Measurements from ENCODE around the gene HDAC4.

HDAC4 gene

DNA sequence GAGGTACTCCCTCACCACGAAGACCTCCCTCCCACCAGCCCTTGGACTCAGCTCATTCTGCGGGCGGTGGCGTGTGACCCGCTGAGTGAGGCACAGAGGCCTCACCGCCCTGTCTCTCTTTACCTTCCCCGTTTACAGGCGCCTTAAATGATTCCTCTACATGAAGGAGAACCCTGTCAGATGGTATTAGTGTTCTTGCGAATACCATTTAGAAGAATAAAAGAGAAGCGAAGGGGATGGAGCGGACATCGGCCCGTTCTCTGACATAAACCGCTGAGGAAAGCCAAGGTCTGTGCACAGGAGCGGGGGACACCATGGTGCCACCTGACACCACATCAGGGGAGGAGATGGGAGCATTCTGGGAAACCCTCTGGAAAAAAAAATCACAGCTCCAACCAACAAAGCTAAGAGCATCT lies 179.8 kb downstream of the HDAC4 start:
- Histone ChIP-seq H3K4me1 (ENCODE audit: control insufficient read depth in 2 of 2, insufficient read depth in 2 of 2, low read length in 2 of 2) (peaks cover 21 to 37% of the 10 kb centered on the region in 2 donors), H3K9ac (ENCODE audit: low read depth in 1 of 2, low read length in 2 of 2) (no peak overlapping the region)

GRCh38 chr2:239220341-239220740 lies 180.5 kb downstream of the HDAC4 start:
- H3K36me3 ChIP-seq (ENCODE audit: control insufficient read depth in 2 of 2, insufficient read depth in 2 of 2, low read length in 2 of 2) = no peaks in the 10 kb centered on the region
- peaks cover 21 to 32% of the 10 kb centered on the region in 2 donors for H3K4me1 ChIP-seq (ENCODE audit: control insufficient read depth in 2 of 2, insufficient read depth in 2 of 2, low read length in 2 of 2)
- H3K9me3 ChIP-seq (ENCODE audit: control insufficient read depth in 2 of 2, low read length in 2 of 2) = no peaks in the 10 kb centered on the region
- H3K27ac ChIP-seq (ENCODE audit: low read depth in 2 of 2, low read length in 2 of 2) = no peak overlapping the region
- H3K4me3 ChIP-seq (ENCODE audit: low read length in 2 of 2) = no peak overlapping the region
- H3K27me3 ChIP-seq (ENCODE audit: control insufficient read depth in 2 of 2, insufficient read depth in 2 of 2, low read length in 2 of 2) = no peaks in the 10 kb centered on the region
- H3K9ac ChIP-seq (ENCODE audit: low read depth in 1 of 2, low read length in 2 of 2) = no peak overlapping the region

More for the DNA sequence above, 179.8 kb downstream of the HDAC4 start:
- Histone ChIP-seq H3K27ac (ENCODE audit: low read depth in 2 of 2, low read length in 2 of 2) (peak overlapping the region; percentile 19 to 68), H3K36me3 (ENCODE audit: control insufficient read depth in 2 of 2, insufficient read depth in 2 of 2, low read length in 2 of 2) (no peaks in the 10 kb centered on the region), H3K27me3 (ENCODE audit: control insufficient read depth in 2 of 2, insufficient read depth in 2 of 2, low read length in 2 of 2) (no peaks in the 10 kb centered on the region), H3K4me3 (ENCODE audit: low read length in 2 of 2) (no peak overlapping the region), H3K9me3 (ENCODE audit: control insufficient read depth in 2 of 2, low read length in 2 of 2) (no peaks in the 10 kb centered on the region)

- H3K4me3 ChIP-seq (ENCODE audit: low read length in 2 of 2) = no peak overlapping the region
- H3K4me1 ChIP-seq (ENCODE audit: control insufficient read depth in 2 of 2, insufficient read depth in 2 of 2, low read length in 2 of 2) = peaks cover 5 to 8% of the 10 kb centered on the region in 2 donors
- H3K27ac ChIP-seq (ENCODE audit: low read depth in 2 of 2, low read length in 2 of 2) = no peak overlapping the region
- H3K9ac ChIP-seq (ENCODE audit: low read depth in 1 of 2, low read length in 2 of 2) = no peak overlapping the region
- H3K27me3 ChIP-seq (ENCODE audit: control insufficient read depth in 2 of 2, insufficient read depth in 2 of 2, low read length in 2 of 2) = no peaks in the 10 kb centered on the region
- no peaks in the 10 kb centered on the region for H3K36me3 ChIP-seq (ENCODE audit: control insufficient read depth in 2 of 2, insufficient read depth in 2 of 2, low read length in 2 of 2)
- no peaks in the 10 kb centered on the region for H3K9me3 ChIP-seq (ENCODE audit: control insufficient read depth in 2 of 2, low read length in 2 of 2)
Measured at GRCh38 chr2:239216614-239217273, 184.1 kb downstream of the HDAC4 start.

GRCh38 chr2:239215988-239216613 lies 184.7 kb downstream of the HDAC4 start:
- H3K9me3 ChIP-seq (ENCODE audit: control insufficient read depth in 2 of 2, low read length in 2 of 2) = no peaks in the 10 kb centered on the region
- H3K9ac ChIP-seq (ENCODE audit: low read depth in 1 of 2, low read length in 2 of 2) = no peak overlapping the region
- peaks cover 3 to 10% of the 10 kb centered on the region in 2 donors for H3K4me1 ChIP-seq (ENCODE audit: control insufficient read depth in 2 of 2, insufficient read depth in 2 of 2, low read length in 2 of 2)
- H3K36me3 ChIP-seq (ENCODE audit: control insufficient read depth in 2 of 2, insufficient read depth in 2 of 2, low read length in 2 of 2) = no peaks in the 10 kb centered on the region
- H3K27ac ChIP-seq (ENCODE audit: low read depth in 2 of 2, low read length in 2 of 2) = no peak overlapping the region
- no peaks in the 10 kb centered on the region for H3K27me3 ChIP-seq (ENCODE audit: control insufficient read depth in 2 of 2, insufficient read depth in 2 of 2, low read length in 2 of 2)
- H3K4me3 ChIP-seq (ENCODE audit: low read length in 2 of 2) = no peak overlapping the region

GRCh38 chr2:239215136-239215925 lies 185.5 kb downstream of the HDAC4 start:
- Histone ChIP-seq H3K9me3 (ENCODE audit: control insufficient read depth in 2 of 2, low read length in 2 of 2) (no peaks in the 10 kb centered on the region), H3K27me3 (ENCODE audit: control insufficient read depth in 2 of 2, insufficient read depth in 2 of 2, low read length in 2 of 2) (no peaks in the 10 kb centered on the region), H3K9ac (ENCODE audit: low read depth in 1 of 2, low read length in 2 of 2) (no peak overlapping the region), H3K4me1 (ENCODE audit: control insufficient read depth in 2 of 2, insufficient read depth in 2 of 2, low read length in 2 of 2) (peaks cover 0 to 10% of the 10 kb centered on the region in 2 donors), H3K4me3 (ENCODE audit: low read length in 2 of 2) (no peak overlapping the region), H3K36me3 (ENCODE audit: control insufficient read depth in 2 of 2, insufficient read depth in 2 of 2, low read length in 2 of 2) (no peaks in the 10 kb centered on the region), H3K27ac (ENCODE audit: low read depth in 2 of 2, low read length in 2 of 2) (no peak overlapping the region)

- Histone ChIP-seq H3K4me3 (ENCODE audit: low read length in 2 of 2) (no peak overlapping the region), H3K27me3 (ENCODE audit: control insufficient read depth in 2 of 2, insufficient read depth in 2 of 2, low read length in 2 of 2) (no peaks in the 10 kb centered on the region), H3K36me3 (ENCODE audit: control insufficient read depth in 2 of 2, insufficient read depth in 2 of 2, low read length in 2 of 2) (no peaks in the 10 kb centered on the region), H3K9ac (ENCODE audit: low read depth in 1 of 2, low read length in 2 of 2) (no peak overlapping the region), H3K4me1 (ENCODE audit: control insufficient read depth in 2 of 2, insufficient read depth in 2 of 2, low read length in 2 of 2) (peaks cover 0 to 10% of the 10 kb centered on the region in 2 donors), H3K27ac (ENCODE audit: low read depth in 2 of 2, low read length in 2 of 2) (no peak overlapping the region), H3K9me3 (ENCODE audit: control insufficient read depth in 2 of 2, low read length in 2 of 2) (no peaks in the 10 kb centered on the region)
Measured at GRCh38 chr2:239214725-239215124, 186.1 kb downstream of the HDAC4 start.

DNA sequence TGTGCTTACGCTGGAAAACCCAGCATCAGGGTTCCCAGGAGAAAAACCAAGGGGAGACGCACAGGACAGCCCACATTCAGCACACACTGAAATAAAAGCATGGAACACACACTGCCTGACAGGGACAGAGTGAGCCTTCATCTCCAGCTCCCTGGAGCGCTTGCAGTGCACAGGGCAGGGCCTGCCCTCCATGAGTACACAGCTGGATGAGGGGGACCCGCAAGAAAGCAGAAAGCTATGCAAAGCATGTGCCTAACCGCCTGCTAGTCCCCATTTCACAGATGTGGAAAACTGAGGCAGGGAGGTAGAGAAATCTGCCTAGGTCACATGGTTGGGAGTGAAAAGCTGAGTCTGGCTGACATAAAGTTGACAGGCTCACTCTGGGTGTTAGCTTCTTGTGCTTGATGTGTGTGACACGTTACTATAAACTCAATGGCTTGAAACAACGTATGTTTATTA lies 187.1 kb downstream of the HDAC4 start:
- Histone ChIP-seq H3K4me1 (ENCODE audit: control insufficient read depth in 2 of 2, insufficient read depth in 2 of 2, low read length in 2 of 2) (peaks cover 0 to 10% of the 10 kb centered on the region in 2 donors), H3K36me3 (ENCODE audit: control insufficient read depth in 2 of 2, insufficient read depth in 2 of 2, low read length in 2 of 2) (no peaks in the 10 kb centered on the region), H3K27me3 (ENCODE audit: control insufficient read depth in 2 of 2, insufficient read depth in 2 of 2, low read length in 2 of 2) (no peaks in the 10 kb centered on the region), H3K27ac (ENCODE audit: low read depth in 2 of 2, low read length in 2 of 2) (peak overlapping the region in 1 of 2 donors; percentile 23), H3K4me3 (ENCODE audit: low read length in 2 of 2) (no peak overlapping the region), H3K9me3 (ENCODE audit: control insufficient read depth in 2 of 2, low read length in 2 of 2) (no peaks in the 10 kb centered on the region), H3K9ac (ENCODE audit: low read depth in 1 of 2, low read length in 2 of 2) (no peak overlapping the region)

GRCh38 chr2:239212929-239213642 lies 187.7 kb downstream of the HDAC4 start:
- Histone ChIP-seq H3K4me3 (ENCODE audit: low read length in 2 of 2) (no peak overlapping the region), H3K4me1 (ENCODE audit: control insufficient read depth in 2 of 2, insufficient read depth in 2 of 2, low read length in 2 of 2) (peaks cover 0 to 10% of the 10 kb centered on the region in 2 donors), H3K36me3 (ENCODE audit: control insufficient read depth in 2 of 2, insufficient read depth in 2 of 2, low read length in 2 of 2) (no peaks in the 10 kb centered on the region), H3K27ac (ENCODE audit: low read depth in 2 of 2, low read length in 2 of 2) (peak overlapping the region in 1 of 2 donors; percentile 23), H3K9me3 (ENCODE audit: control insufficient read depth in 2 of 2, low read length in 2 of 2) (no peaks in the 10 kb centered on the region), H3K9ac (ENCODE audit: low read depth in 1 of 2, low read length in 2 of 2) (no peak overlapping the region), H3K27me3 (ENCODE audit: control insufficient read depth in 2 of 2, insufficient read depth in 2 of 2, low read length in 2 of 2) (no peaks in the 10 kb centered on the region)

DNA sequence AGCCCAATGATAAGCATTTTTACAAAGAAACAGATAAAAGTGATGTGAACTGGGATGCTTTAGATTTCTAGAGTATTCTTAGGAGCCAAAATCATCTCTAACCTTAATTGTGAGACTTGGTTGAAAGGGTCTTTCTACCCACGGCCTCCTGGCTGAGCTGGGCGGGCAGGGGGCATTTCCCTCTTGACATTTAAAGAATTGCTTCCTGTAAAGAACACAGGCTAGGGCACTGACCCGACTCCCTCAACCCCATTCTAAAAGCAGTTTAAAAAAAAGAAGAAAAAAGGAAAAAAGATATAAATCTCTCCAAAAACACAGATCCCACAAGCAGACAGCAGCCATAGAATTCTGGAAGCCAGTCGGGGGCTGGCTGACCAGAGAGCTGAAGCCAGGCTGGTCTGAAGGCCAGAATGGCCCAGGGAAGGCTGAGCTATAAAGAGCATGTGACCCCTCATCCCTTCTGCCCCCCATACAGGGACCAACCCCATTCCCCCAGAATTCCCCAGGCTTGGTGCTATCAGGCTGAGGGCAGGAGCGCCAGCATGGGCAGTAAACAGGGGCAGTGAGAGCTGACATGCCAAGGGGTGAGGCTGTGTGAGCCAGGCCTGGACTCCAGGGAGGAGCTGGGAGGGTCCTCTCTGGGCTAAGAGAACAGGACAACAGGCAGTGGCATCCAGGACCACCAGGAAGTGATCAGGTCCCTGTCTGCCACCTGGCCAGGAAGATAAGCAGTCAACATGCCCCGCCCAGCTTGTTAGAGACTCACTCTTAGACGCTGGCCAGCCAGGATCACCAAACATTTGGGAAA lies 188.5 kb downstream of the HDAC4 start:
- peak overlapping the region in 1 of 2 donors; percentile 14 for H3K27ac ChIP-seq (ENCODE audit: low read depth in 2 of 2, low read length in 2 of 2)
- no peaks in the 10 kb centered on the region for H3K36me3 ChIP-seq (ENCODE audit: control insufficient read depth in 2 of 2, insufficient read depth in 2 of 2, low read length in 2 of 2)
- H3K4me1 ChIP-seq (ENCODE audit: control insufficient read depth in 2 of 2, insufficient read depth in 2 of 2, low read length in 2 of 2) = peaks cover 0 to 10% of the 10 kb centered on the region in 2 donors
- no peaks in the 10 kb centered on the region for H3K27me3 ChIP-seq (ENCODE audit: control insufficient read depth in 2 of 2, insufficient read depth in 2 of 2, low read length in 2 of 2)
- no peak overlapping the region for H3K9ac ChIP-seq (ENCODE audit: low read depth in 1 of 2, low read length in 2 of 2)
- no peaks in the 10 kb centered on the region for H3K9me3 ChIP-seq (ENCODE audit: control insufficient read depth in 2 of 2, low read length in 2 of 2)
- no peak overlapping the region for H3K4me3 ChIP-seq (ENCODE audit: low read length in 2 of 2)
